ENCODE measurements around the gene ASH1L.

- no peak for TF ChIP-seq POLR2AphosphoS5 (IDR thresholded peaks at IDR 0.05; ENCODE audit: insufficient read depth, low read depth, low read length)
- TF ChIP-seq FOS (IDR thresholded peaks at IDR 0.05; ENCODE audit: borderline replicate concordance, insufficient read depth, low read length), result no peak
- TF ChIP-seq GATA2 (IDR thresholded peaks at IDR 0.05; ENCODE audit: insufficient read depth, insufficient read length, low read depth, low read length), result no peak
- TF ChIP-seq, protein P1, sequence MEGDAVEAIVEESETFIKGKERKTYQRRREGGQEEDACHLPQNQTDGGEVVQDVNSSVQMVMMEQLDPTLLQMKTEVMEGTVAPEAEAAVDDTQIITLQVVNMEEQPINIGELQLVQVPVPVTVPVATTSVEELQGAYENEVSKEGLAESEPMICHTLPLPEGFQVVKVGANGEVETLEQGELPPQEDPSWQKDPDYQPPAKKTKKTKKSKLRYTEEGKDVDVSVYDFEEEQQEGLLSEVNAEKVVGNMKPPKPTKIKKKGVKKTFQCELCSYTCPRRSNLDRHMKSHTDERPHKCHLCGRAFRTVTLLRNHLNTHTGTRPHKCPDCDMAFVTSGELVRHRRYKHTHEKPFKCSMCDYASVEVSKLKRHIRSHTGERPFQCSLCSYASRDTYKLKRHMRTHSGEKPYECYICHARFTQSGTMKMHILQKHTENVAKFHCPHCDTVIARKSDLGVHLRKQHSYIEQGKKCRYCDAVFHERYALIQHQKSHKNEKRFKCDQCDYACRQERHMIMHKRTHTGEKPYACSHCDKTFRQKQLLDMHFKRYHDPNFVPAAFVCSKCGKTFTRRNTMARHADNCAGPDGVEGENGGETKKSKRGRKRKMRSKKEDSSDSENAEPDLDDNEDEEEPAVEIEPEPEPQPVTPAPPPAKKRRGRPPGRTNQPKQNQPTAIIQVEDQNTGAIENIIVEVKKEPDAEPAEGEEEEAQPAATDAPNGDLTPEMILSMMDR (IDR thresholded peaks at IDR 0.05; ENCODE audit: extremely low read depth in 1 of 2, insufficient read depth in 1 of 2, low read depth in 1 of 2, low read length in 2 of 2), result no peak
- TF ChIP-seq MYC (IDR thresholded peaks at IDR 0.05; ENCODE audit: low read depth, low read length), result no peak
- TF ChIP-seq EZH2 (IDR thresholded peaks at IDR 0.05; ENCODE audit: borderline replicate concordance, low read depth, low read length, severe bottlenecking), result no peak
- TF ChIP-seq, protein P2, sequence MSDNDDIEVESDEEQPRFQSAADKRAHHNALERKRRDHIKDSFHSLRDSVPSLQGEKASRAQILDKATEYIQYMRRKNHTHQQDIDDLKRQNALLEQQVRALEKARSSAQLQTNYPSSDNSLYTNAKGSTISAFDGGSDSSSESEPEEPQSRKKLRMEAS (IDR thresholded peaks at IDR 0.05; ENCODE audit: insufficient read depth, insufficient read length), result no peak
These were observed 234.6 kb downstream of the ASH1L start for GRCh38 chr1:155327981-155328380.

Data from endothelial cell of umbilical vein (primary cell).